Mesenchymal stem cell (in vitro differentiated cells and primary cell): ENCODE measurements around the gene LRTM1. TPM values are rescaled to one million over a fixed set of nuclear protein-coding genes. Genes with fewer than 3 reads are reported as not detected.
A peak's percentile ranks its signal among the peaks of the same experiment; 100 is the strongest.

Source experiments
- DNase-seq: peaks from one replicate; pipeline ENCODE4 v3.0.0-alpha.2; 2013
- H2AFZ ChIP-seq: one replicate; pipeline ENCODE4 v1.6.1; 2013; ENCODE audit warnings: low read depth, mild to moderate bottlenecking, control low read depth, inconsistent platforms, low read length, moderate library complexity
- H2AK5ac ChIP-seq: 2 replicates; pipeline ENCODE4 v1.6.1; 2013; ENCODE audit warnings: low read length, moderate library complexity, mild to moderate bottlenecking, inconsistent platforms; ENCODE audit not compliant: severe bottlenecking
- H2BK120ac ChIP-seq: one replicate; pipeline ENCODE4 v1.6.1; 2013; ENCODE audit warnings: low read depth, mild to moderate bottlenecking, inconsistent platforms, low read length, moderate library complexity
- H2BK12ac ChIP-seq, 2 experiments: one replicate each; pipeline ENCODE4 v1.6.1; 2013; ENCODE audit warnings: inconsistent platforms in 2 of 2, low read length in 2 of 2, mild to moderate bottlenecking in 2 of 2, moderate library complexity in 2 of 2, control low read depth in 1 of 2
- H2BK15ac ChIP-seq: one replicate; pipeline ENCODE4 v1.6.1; 2013; ENCODE audit warnings: mild to moderate bottlenecking, low read depth, inconsistent platforms; ENCODE audit not compliant: poor library complexity, severe bottlenecking
- H2BK5ac ChIP-seq: 2 replicates; pipeline ENCODE4 v1.6.1; 2013; ENCODE audit warnings: low read depth, mild to moderate bottlenecking, low read length, control low read depth, inconsistent platforms; ENCODE audit not compliant: poor library complexity, severe bottlenecking
- H3K14ac ChIP-seq, 2 experiments: one replicate each; pipeline ENCODE4 v1.6.1; 2013; ENCODE audit warnings: inconsistent platforms in 2 of 2, low read length in 2 of 2, control low read depth in 1 of 2, mild to moderate bottlenecking in 1 of 2, moderate library complexity in 1 of 2
- H3K18ac ChIP-seq, 2 experiments: one replicate each; pipeline ENCODE4 v1.6.1; 2013; ENCODE audit warnings: inconsistent platforms in 2 of 2, low read length in 2 of 2, control low read depth in 1 of 2, low read depth in 1 of 2, mild to moderate bottlenecking in 1 of 2
- H3K23ac ChIP-seq, 2 experiments: one replicate each; pipeline ENCODE4 v1.6.1; 2013; ENCODE audit warnings: inconsistent platforms in 2 of 2, low read length in 2 of 2, mild to moderate bottlenecking in 2 of 2, moderate library complexity in 2 of 2, control low read depth in 1 of 2
- H3K27ac ChIP-seq: 2 replicates; pipeline ENCODE4 v1.5.1; 2013; ENCODE audit warnings: mild to moderate bottlenecking, moderate library complexity, low read length, control low read depth, inconsistent platforms; ENCODE audit not compliant: poor library complexity, severe bottlenecking
- H3K27me3 ChIP-seq, 2 experiments: 2 replicates each; pipeline versions ENCODE4 v1.6.1 to v1.7.0; 2013; ENCODE audit warnings: low read length in 2 of 2, mild to moderate bottlenecking in 2 of 2, moderate library complexity in 2 of 2, control low read depth in 1 of 2, inconsistent platforms in 1 of 2; ENCODE audit not compliant: control insufficient read depth in 1 of 2, insufficient read depth in 1 of 2
- H3K36me3 ChIP-seq, 2 experiments: 2 replicates each; pipeline versions ENCODE4 v1.6.1 to v1.7.0; 2013; ENCODE audit warnings: low read length in 2 of 2, control low read depth in 1 of 2, inconsistent platforms in 1 of 2, low read depth in 1 of 2, mild to moderate bottlenecking in 1 of 2; ENCODE audit not compliant: insufficient read depth in 2 of 2, control insufficient read depth in 1 of 2
- H3K4ac ChIP-seq, 2 experiments: one replicate each; pipeline ENCODE4 v1.6.1; 2013; ENCODE audit warnings: inconsistent platforms in 2 of 2, low read length in 2 of 2, mild to moderate bottlenecking in 2 of 2, moderate library complexity in 2 of 2, control low read depth in 1 of 2, low read depth in 1 of 2
- H3K4me1 ChIP-seq: 2 replicates; pipeline ENCODE4 v1.6.1; 2013; ENCODE audit warnings: low read depth, low read length, control low read depth; ENCODE audit not compliant: control insufficient read depth, insufficient read depth
- H3K4me2 ChIP-seq: 2 replicates; pipeline ENCODE4 v1.6.1; 2013; ENCODE audit warnings: low read length, mild to moderate bottlenecking, inconsistent platforms; ENCODE audit not compliant: poor library complexity, severe bottlenecking
- H3K4me3 ChIP-seq, 2 experiments: 2 replicates each; pipeline versions ENCODE4 v1.5.1 to v1.7.0; 2013; ENCODE audit warnings: low read length in 2 of 2, mild to moderate bottlenecking in 2 of 2, control low read depth in 1 of 2, low read depth in 1 of 2; ENCODE audit not compliant: insufficient read depth in 1 of 2
- H3K79me1 ChIP-seq: replicated peaks from 2 replicates; pipeline ENCODE4 v1.6.1; 2013; ENCODE audit warnings: mild to moderate bottlenecking, control low read depth, low read length, inconsistent platforms; ENCODE audit not compliant: poor library complexity, severe bottlenecking
- H3K9ac ChIP-seq: 2 replicates; pipeline ENCODE4 v1.7.0; 2013; ENCODE audit warnings: mild to moderate bottlenecking, low read length, moderate library complexity
- H3K9me3 ChIP-seq: 2 replicates; pipeline ENCODE4 v1.7.0; 2013; ENCODE audit warnings: mild to moderate bottlenecking, low read length; ENCODE audit not compliant: control insufficient read depth
- H4K8ac ChIP-seq: one replicate; pipeline ENCODE4 v1.6.1; 2013; ENCODE audit warnings: inconsistent platforms, mild to moderate bottlenecking, low read length, moderate library complexity
- H4K91ac ChIP-seq: one replicate; pipeline ENCODE4 v1.6.1; 2013; ENCODE audit warnings: mild to moderate bottlenecking, low read length, inconsistent platforms
- WGBS: methylation state at CpG from one replicate; pipeline ENCODE4 v1.1.7; 2013; ENCODE audit warnings: mixed read lengths; 5-methylcytosine and 5-hydroxymethylcytosine counted together
- polyA plus RNA-seq, 2 experiments: library from polyadenylated mRNA; stranded (reverse); fragments of 200-250 nt; gene quantifications; one replicate each; pipeline ENCODE4 v1.2.3, GENCODE V29; 2013

Gene LRTM1
- 0.07 TPM for polyA plus RNA-seq (2013, experiment 1 of 2)
- polyA plus RNA-seq (2013, experiment 2 of 2) = 0.12 TPM

DNA sequence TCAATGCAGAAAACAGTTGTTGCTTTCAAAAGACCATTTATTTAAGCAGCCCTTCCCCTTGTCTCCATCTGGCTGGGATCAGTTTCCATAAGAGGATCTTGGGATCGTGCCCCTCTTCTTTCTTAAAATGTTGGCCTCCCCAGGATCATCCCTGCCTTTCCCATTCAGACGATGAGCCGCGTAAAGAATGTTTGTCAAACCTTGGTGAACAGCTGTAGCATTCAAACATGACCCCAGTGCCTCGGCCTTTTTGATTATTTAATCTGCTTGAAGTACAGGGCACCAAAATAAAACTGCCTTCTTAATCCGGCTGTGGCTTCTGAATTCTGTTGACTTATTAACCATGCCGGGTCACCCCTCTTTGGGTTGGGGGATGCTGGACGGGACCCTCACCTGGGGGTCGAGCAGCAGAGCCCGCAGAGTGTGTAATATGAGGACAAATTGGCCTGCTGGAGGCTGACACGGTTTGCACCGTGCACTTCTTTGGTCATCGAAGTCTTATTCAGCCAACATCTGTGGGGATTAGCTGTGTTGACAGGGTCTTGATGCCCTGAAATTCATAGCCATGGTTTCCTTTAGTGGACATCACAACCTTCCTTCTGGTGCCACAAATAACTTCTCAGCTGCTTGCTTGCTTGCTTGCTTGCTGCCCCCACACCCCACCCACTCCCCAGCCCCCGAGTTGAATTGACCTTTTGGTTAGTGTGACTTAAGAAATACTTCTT is at the start of gene LRTM1:
Gene LRTM1, minus strand, starts transcription at position 14 of the 725 bp plus-strand sequence. CDS start 148 bp downstream, outside the sequence.
- H4K8ac ChIP-seq = no peak within 1 kb of the TSS
- no peak within 1 kb of the TSS for H3K4me3 ChIP-seq
- H2AK5ac ChIP-seq = no peak within 1 kb of the TSS
- no peak within 1 kb of the TSS for H3K9ac ChIP-seq
- H4K91ac ChIP-seq = no peak within 1 kb of the TSS
- no peak within 1 kb of the TSS for H3K18ac ChIP-seq
- no peaks in the 10 kb centered on the region for H3K4me1 ChIP-seq
- DNase-seq = no peak
- H3K36me3 ChIP-seq = no peaks in the 10 kb centered on the region
- no peak within 1 kb of the TSS for H2BK12ac ChIP-seq
- no peak within 1 kb of the TSS for H3K23ac ChIP-seq
- H2BK120ac ChIP-seq = no peak within 1 kb of the TSS
- H3K27ac ChIP-seq = no peak within 1 kb of the TSS
- H3K14ac ChIP-seq = no peak within 1 kb of the TSS
- no peaks in the 10 kb centered on the region for H3K79me1 ChIP-seq
- H3K27me3 ChIP-seq = no peaks in the 10 kb centered on the region
- WGBS = 89% methylated on average over 14 of the region's 14 CpGs
- no peak within 1 kb of the TSS for H3K4ac ChIP-seq
- H2AFZ ChIP-seq = no peak within 1 kb of the TSS
- H2BK5ac ChIP-seq = no peak within 1 kb of the TSS
- H2BK15ac ChIP-seq = no peak within 1 kb of the TSS
- H3K4me2 ChIP-seq = no peak within 1 kb of the TSS
- H3K9me3 ChIP-seq = no peaks in the 10 kb centered on the region

DNA sequence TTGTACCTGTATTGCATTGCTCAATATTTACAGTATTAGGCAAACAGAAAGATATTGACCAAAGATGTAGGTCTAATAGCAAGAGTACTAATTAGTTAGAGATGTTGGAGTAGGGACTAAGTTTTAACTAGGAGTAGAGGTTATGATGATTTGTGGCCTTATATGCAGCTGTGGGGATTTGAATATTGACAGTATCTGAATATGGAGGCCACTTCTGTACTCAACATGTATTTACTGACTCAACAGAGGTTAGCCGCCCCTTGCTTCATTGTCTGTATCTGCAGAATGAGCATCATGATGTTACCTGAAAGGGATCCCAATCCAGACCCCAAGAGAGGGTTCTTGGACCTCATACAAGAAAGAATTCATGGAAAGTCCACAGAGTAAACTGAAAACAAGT is 49.6 kb upstream of the LRTM1 start:
- no peaks in the 10 kb centered on the region for H3K36me3 ChIP-seq
- no peak overlapping the region for H2AFZ ChIP-seq
- no CpG with 5 or more reads among the region's 1 CpG for WGBS
- no peak overlapping the region for H3K4me3 ChIP-seq
- no peak overlapping the region for H2AK5ac ChIP-seq
- H3K79me1 ChIP-seq = no peaks in the 10 kb centered on the region
- H2BK5ac ChIP-seq = no peak overlapping the region
- H3K27me3 ChIP-seq = peaks cover 0 to 11% of the 10 kb centered on the region in 2 experiments
- H4K8ac ChIP-seq = no peak overlapping the region
- H3K4me2 ChIP-seq = no peak overlapping the region
- H2BK12ac ChIP-seq = no peak overlapping the region
- H3K9me3 ChIP-seq = no peaks in the 10 kb centered on the region
- no peak overlapping the region for H3K4ac ChIP-seq
- H3K18ac ChIP-seq = no peak overlapping the region
- no peak overlapping the region for H2BK15ac ChIP-seq
- peaks cover 4% of the 10 kb centered on the region for H3K4me1 ChIP-seq
- no peak for DNase-seq
- H3K27ac ChIP-seq = no peak overlapping the region
- no peak overlapping the region for H3K23ac ChIP-seq
- no peak overlapping the region for H4K91ac ChIP-seq
- no peak overlapping the region for H3K9ac ChIP-seq
- no peak overlapping the region for H2BK120ac ChIP-seq
- no peak overlapping the region for H3K14ac ChIP-seq

DNA sequence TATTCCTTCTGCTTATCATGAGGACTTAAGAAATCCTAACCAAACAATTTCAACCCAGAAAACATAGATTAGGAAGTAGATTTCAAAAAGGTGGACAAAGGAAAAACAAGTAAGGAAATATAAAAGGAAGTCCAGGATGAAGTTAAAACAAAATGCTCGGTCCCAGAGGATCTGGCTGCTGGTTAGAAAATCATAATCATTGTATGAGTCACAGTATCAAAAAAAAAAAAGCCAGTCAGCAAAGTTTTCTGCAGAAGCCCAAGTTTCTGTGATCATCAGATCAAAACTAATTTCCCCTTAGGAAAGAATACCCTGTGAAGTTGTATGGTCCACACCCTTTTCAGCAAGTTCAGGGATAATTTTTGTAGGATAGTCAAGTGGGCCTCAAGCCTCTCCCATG is 43.0 kb upstream of the LRTM1 start:
- H3K9ac ChIP-seq = no peak overlapping the region
- no peaks in the 10 kb centered on the region for H3K9me3 ChIP-seq
- no peak overlapping the region for H3K4ac ChIP-seq
- H3K27ac ChIP-seq = no peak overlapping the region
- H3K4me3 ChIP-seq = no peak overlapping the region
- no peak overlapping the region for H4K8ac ChIP-seq
- H3K27me3 ChIP-seq = peaks cover 0 to 11% of the 10 kb centered on the region in 2 experiments
- peaks cover 14% of the 10 kb centered on the region for H3K4me1 ChIP-seq
- H2BK120ac ChIP-seq = no peak overlapping the region
- H2AFZ ChIP-seq = no peak overlapping the region
- no peak overlapping the region for H3K18ac ChIP-seq
- no peak overlapping the region for H3K4me2 ChIP-seq
- H2BK15ac ChIP-seq = no peak overlapping the region
- WGBS = no CpG with 5 or more reads among the region's 1 CpG
- no peaks in the 10 kb centered on the region for H3K79me1 ChIP-seq
- H2AK5ac ChIP-seq = no peak overlapping the region
- H3K14ac ChIP-seq = no peak overlapping the region
- H3K36me3 ChIP-seq = no peaks in the 10 kb centered on the region
- no peak overlapping the region for H2BK5ac ChIP-seq
- no peak for DNase-seq
- H4K91ac ChIP-seq = no peak overlapping the region
- H2BK12ac ChIP-seq = no peak overlapping the region
- H3K23ac ChIP-seq = no peak overlapping the region

DNA sequence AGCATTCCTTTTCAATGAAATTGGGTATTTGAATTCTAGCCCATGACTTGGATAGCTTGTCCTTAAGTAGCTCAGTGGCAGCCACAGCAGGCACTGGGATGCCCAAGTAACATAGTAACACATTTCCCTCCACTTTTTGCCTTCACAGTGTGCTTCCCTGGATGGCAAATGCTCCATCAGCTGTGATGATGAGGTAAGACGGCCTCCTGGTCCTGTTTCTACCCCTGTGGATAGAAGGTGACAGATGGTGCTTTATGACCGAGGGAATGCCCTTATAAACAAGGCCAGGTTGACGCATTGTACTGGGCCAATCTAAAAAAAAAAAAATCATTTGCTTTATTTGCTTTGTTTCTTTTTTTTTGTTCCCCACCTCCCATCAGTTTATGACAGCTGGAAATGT is 41.8 kb upstream of the LRTM1 start:
- H3K9ac ChIP-seq = no peak overlapping the region
- H3K23ac ChIP-seq = no peak overlapping the region
- no peak overlapping the region for H3K4me3 ChIP-seq
- H2AFZ ChIP-seq = no peak overlapping the region
- peak overlapping the region in 1 of 2 experiments; percentile 45 for H2BK12ac ChIP-seq
- H3K4ac ChIP-seq = no peak overlapping the region
- H3K27me3 ChIP-seq = peaks cover 0 to 11% of the 10 kb centered on the region in 2 experiments
- no peak overlapping the region for H2BK120ac ChIP-seq
- H3K4me2 ChIP-seq = no peak overlapping the region
- H3K4me1 ChIP-seq = peaks cover 20% of the 10 kb centered on the region
- H3K9me3 ChIP-seq = no peaks in the 10 kb centered on the region
- H4K8ac ChIP-seq = no peak overlapping the region
- H3K27ac ChIP-seq = peak overlapping the region; percentile 67
- H3K14ac ChIP-seq = no peak overlapping the region
- H4K91ac ChIP-seq = no peak overlapping the region
- no peak overlapping the region for H3K18ac ChIP-seq
- 100% methylated on average over 3 of the region's 3 CpGs for WGBS
- DNase-seq = no peak
- peak overlapping the region; percentile 0 for H2AK5ac ChIP-seq
- no peak overlapping the region for H2BK5ac ChIP-seq
- no peaks in the 10 kb centered on the region for H3K79me1 ChIP-seq
- H3K36me3 ChIP-seq = no peaks in the 10 kb centered on the region
- H2BK15ac ChIP-seq = no peak overlapping the region
